ENCODE results near the gene HOXC11. TPM values are rescaled to one million over a fixed set of nuclear protein-coding genes. Genes with fewer than 3 reads are reported as not detected.
A peak's percentile ranks its signal among the peaks of the same experiment; 100 is the strongest.

Gene HOXC11
- total RNA-seq, 1 donor from 2014 or later, result not detected

DNA sequence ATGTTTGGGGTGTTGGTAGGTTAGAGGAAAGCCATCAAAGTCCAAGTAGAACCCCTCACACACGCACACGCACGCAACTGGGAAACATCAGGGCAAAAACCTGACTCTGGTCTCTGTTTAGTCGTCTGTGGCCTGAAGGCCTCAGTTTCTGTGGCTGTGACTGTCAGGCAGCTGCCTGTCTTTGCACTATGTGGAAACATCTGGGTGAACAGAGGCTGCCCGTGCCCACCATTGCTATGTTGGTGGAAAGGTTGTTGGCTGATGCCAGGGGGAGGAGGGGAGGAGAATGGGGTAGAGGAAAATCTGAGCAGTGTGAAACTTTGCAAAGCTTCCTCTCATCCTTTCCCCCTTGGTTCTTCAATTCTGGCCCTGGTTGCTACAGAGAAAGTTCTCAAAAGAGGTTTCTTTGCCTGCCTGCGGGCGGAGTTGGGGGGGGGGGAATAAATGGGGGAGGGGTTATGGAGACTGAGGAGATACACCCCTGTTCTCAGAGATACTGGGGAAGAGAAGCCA lies 19.5 kb downstream of the HOXC11 start:
- intact Hi-C loops (cut with micrococcal nuclease), result no loop called here
- ATAC-seq, result no peak
- no peak for DNase-seq

DNA sequence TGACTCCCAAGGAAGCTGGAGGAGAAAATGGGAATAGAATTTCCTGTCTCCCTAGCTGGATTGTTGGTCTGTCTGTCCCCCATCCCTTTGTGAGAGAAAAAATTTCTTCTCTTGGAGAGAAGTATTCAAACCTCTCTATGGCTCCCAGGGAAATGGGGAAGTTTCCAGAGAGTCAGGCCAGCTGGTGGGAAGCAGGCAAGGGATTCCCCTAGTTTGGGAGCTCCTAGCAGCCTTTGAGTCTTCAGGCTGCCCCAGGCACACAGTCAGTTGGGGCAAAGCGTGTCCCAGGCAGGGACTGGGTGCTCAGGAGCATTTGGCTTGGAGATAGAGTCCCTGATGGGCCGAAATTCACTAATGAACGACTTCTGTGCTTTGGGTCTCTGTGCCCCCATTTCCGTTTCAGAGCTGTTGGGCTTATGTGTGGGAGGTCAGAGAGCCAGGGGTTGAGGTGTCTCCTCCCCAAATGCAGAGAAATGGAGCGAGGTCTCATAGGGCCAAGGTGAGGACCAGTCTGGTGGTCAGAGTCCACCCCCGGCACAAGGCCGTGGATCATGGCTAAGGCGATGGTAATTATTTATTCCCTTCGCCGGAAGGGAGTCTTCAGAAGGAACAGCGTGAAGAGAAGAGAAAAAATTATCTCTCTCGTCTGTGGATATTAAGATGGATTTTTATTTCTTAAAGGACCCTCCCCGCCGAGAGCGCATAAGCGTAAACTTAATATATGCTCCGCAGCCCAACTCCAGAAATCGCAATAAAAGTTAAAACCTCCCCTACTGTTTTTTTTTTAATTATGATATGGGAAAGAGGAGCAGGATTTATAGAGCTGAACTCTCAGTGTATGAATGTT lies 20.5 kb downstream of the HOXC11 start:
- ATAC-seq, result no peak
- intact Hi-C loops (cut with micrococcal nuclease), result no loop called here
- no peak for DNase-seq

DNA sequence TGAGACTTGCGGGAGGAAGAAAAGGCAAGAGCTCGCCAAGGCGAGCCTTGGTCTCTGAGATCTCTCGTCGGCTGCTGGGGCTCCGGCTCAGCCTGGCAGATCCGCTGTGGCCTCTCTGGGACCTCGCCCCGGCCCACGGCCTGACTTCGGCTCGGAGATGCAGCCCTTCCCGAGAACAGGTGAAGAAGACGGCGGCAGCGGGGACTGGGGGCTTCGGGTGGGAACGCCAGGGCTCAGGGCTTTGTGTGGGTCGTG lies 21.0 kb downstream of the HOXC11 start:
- DNase-seq (no peak), ATAC-seq (no peak)
- intact Hi-C loops (cut with micrococcal nuclease), result no loop called here

DNA sequence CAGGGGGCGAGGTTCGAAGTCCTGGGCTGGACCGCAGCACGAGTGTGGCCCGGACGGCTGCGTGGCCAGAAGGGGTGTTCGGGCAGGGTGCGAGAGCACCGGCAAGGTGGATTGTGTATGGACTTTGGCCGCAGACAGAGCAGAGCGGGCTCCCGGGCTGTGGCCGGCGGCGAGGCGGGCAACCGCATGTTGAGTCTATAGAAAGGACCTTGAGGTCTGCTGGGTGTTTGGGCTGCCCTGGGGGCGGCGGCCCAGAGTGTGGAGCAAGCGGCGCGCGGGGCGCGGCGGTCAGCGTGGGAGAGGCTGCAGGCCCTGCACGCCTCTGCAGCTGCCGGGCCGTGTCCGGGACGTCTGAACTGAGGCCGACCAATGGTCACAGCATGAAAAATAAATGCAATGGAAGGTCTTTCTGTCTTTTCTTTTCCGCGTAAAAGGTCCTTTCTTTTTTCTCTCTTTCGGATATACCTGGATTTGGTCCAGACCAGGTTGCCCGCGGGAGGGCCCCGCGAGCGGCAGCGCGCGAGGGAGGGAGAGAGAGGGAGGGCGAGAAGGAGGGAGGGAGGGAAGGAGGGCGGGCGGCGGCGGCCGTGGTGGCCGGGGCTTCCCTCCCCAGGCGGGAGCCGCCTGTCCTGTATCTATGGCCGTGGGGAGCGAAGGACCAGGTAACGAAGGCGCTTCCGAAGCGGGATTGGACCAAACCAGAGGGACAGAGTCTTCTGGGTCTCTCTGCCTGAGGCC lies 21.5 kb downstream of the HOXC11 start:
- ATAC-seq (no peak), DNase-seq (no peak)
- intact Hi-C loops (cut with micrococcal nuclease), result no loop called here

DNA sequence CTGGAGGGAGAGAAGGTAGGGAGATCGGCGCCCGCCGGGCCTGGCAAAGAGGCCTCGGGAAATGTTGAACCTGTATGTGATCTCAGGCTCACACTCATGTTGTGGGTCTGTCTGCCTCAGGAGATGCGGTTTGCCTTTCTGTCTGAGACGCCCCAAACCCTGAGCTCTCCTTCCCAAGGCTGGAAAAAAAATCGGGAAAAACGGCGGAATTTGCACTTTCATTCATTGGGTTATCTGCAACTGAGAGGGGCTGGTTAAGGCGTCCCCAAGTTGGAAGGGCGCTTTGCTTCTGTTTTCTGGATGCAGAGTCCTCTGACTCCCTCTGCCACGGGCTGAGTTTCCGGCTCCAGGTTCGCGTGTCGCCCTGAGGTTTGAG lies 22.1 kb downstream of the HOXC11 start:
- DNase-seq (no peak), ATAC-seq (no peak)
- intact Hi-C loops (cut with micrococcal nuclease), result no loop called here

DNA sequence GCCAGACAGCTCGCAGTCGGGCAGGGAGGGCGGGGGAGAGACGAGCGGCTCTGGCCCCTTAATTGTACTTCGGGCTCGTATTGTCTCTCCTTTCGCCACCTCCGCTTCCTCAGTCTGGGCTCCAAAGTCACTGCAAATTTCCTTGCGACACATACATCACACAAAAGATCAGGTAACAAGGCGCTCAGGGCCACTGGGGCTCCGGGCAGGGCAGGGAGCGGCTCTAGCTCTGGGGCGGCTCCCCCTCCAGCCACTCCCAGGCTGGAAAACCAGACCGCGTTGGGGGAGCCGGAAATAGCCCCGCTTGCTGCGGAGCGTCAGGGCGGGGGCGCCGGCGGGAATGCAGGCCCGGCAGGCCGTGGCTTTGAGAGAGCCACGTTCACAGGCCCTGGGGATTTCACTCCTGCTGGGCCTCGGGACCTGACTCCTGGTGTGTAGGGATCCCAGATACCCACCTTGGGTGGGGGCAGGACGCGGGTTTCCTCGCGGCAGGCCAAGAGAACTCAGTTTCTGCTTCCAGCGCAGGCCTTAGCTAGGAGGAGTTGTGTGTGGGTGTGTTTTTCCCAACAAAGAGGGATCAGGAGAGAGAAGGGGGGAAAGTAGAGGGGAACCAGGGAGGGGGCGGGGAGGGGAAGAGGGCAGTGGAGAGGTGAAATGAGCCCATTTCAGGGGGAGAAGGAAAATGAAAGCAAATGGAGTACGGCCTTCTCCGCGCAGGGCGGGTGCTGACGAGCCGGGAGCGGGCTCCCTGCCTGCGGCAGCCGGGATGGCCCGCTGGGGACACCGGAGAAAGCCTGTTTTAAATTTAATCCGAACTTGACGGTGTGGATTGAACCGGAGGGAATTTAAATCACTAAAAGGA lies 22.7 kb downstream of the HOXC11 start:
- intact Hi-C loops (cut with micrococcal nuclease), result no loop called here
- DNase-seq, result no peak

DNA sequence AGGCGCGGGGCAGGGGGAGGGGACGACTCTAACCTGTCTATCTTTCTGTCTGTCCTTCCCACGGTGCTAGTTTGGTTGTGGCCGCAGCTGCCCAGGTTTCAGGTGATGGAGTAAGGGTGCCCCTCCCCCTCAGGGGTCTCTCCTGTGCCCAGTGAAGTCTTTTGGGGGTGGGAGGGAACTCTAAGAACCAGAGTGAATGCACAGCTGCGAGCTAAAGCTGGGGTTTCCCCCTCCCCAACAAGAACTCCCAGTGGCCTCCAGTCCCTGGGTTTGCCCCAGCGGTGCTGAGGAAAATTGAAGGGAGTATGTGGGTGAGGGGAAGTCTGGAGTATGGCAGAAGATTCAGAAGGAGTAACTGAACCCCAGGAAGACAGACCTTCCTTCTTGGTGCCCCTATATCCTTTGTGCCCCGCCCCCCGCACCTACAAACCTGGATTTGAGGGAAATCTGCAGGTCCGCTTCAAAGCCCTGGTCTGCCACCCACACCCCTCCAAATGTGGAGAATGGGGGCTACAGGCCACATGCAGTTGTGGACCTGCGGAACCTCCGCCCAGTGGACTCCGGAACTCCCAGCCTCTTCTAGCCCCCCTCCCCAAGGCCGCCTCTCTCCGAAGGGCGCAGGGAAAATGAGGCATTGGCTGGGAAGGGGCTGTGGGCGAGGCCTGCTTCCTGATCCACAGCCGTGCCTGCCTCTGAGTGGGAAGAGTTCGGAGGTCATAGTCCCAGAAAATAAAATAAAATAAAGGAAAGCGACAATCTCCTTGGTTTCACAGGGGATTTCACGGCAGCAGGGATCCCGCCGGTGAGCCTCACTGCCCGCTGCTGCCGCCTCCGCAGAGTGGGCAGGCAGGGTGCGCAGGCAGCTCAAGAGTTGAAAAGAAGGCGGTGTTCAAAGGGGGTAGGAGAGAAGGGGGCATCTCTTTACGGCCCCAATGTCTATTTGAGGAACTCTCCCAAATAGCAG lies 23.6 kb downstream of the HOXC11 start:
- no peak for DNase-seq
- ATAC-seq, result no peak
- intact Hi-C loops (cut with micrococcal nuclease), result no loop called here

More for the DNA sequence above, 22.7 kb downstream of the HOXC11 start:
- ATAC-seq, result peak; percentile 67

DNA sequence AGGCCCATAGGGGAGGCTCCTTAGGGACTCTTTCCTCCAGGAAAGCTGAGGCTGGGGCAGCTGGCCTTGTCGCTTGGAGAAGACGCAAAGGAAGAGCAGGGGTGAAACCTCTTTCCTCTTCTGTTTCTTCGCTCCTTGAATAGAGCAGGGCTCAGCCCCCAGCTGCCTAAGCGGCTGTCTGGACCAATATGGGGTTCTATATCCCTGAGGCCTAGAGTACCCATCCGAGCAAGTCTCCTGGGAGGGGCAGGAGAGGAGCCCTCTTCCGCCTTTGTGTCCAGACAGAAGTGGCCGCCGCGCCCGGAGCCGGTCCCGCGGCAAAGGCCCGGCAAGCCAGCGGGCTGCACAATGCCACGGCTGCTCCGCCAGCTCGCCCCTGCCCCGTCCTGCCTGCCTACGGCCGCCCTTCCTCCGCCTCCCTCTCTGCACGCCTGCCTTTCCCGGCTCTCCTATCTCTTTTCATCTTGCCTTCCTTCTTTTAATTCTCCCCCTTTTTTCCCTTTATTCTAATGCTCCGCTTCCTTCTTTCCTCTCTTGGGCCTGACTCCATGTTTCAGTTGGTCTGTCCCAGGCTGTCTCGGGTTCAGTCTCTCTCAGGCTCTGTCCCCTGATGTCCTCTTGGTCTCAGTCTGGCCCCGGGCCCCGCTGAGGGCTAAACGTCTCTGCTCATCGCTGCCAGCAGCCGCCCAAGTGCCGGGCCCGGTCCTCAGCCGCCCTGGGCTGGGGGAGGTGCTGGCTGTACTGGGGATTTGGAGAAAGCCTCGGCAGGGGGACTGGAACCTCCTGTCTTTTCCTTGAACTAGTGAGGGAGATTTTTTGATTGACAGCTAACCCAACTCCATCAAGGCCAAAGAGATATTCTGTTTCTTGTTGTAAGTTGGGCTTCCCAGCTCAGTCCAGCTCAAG lies 24.5 kb downstream of the HOXC11 start:
- ATAC-seq, result no peak
- intact Hi-C loops (cut with micrococcal nuclease), result no loop called here
- no peak for DNase-seq

DNA sequence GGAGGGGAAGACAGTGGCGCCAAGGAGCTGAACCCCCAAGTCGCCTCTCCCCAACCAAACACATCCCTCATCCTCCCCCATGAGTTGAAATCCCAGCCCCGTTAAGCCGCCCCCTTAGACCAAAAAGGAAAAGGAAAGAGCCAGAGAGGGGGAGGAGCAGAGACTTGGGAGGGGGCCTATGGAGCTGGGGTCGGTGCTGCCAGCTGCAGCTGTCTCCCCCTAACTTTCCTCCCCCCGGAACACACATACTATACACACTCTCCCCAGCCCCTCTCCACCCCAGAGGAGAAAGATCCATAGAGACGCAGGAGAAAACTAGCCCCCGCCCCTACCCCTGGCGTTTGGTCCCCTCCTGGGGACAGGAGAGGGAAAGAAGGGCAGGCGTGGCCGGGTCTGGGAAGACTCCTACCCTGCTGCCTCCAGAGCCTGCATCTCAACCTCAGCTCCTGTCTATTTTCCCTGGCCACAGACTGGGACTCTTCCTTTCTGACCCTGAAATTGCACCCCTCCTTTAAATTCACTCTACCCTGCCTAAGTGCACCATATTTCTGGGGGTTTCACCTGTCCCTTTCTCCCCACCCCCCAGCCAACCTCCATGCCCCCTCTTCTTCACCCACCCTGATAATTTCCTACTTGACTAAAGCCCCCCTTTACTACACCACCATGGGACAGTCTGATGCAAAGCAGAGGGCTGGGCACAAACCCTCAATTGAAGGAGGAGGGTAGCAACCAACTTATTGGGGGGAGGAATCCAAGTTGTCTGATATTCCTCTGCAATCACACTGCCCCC lies 25.4 kb downstream of the HOXC11 start:
- no peak for ATAC-seq
- intact Hi-C loops (cut with micrococcal nuclease), result no loop called here
- peak; percentile 11 for DNase-seq

DNA sequence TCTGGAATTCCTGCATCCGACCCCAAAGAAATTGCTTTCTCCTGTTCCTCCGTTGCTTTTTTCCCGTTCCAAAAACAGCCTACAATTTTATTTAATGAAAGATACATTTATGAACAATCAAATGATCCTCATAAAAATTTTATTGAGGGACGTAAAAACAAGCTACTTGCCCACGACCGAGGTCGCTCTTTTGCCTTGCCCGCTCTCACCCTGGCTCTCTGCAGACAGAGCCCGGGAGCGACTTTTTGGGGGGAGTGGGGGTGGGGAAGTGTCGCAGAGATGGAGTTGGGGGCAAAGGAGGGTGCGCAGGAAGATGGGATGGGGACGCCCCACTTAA lies 25.9 kb downstream of the HOXC11 start:
- ATAC-seq (no peak), DNase-seq (no peak)
- intact Hi-C loops (cut with micrococcal nuclease), result no loop called here

DNA sequence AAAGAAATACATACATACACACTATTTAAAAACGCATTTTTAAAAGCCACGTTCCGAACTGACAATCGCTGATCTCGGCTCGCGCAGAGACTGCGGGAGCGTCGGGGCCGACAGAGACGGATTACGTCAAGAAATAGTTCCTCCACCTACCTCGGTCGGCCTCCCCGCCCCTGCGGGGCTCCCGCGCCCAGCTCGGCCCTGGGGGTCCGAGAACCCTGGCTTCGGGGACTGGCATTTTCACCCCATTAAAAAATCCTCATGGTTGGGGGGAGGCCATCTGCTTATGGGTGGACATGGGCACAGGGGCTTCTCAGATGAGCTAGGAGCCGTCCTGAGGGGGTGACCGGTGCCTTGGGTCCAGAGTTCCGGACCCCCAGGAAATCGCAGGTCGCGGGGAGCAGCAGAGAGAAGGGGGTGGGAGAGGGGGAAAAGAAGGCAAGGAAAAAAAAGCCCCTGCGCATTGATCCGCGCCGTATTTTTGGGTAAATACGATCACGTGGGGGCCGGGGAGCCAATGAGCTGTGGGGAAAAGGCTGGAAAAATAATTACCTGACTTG lies 26.7 kb downstream of the HOXC11 start:
- DNase-seq (no peak), ATAC-seq (no peak)
- intact Hi-C loops (cut with micrococcal nuclease), result no loop called here

DNA sequence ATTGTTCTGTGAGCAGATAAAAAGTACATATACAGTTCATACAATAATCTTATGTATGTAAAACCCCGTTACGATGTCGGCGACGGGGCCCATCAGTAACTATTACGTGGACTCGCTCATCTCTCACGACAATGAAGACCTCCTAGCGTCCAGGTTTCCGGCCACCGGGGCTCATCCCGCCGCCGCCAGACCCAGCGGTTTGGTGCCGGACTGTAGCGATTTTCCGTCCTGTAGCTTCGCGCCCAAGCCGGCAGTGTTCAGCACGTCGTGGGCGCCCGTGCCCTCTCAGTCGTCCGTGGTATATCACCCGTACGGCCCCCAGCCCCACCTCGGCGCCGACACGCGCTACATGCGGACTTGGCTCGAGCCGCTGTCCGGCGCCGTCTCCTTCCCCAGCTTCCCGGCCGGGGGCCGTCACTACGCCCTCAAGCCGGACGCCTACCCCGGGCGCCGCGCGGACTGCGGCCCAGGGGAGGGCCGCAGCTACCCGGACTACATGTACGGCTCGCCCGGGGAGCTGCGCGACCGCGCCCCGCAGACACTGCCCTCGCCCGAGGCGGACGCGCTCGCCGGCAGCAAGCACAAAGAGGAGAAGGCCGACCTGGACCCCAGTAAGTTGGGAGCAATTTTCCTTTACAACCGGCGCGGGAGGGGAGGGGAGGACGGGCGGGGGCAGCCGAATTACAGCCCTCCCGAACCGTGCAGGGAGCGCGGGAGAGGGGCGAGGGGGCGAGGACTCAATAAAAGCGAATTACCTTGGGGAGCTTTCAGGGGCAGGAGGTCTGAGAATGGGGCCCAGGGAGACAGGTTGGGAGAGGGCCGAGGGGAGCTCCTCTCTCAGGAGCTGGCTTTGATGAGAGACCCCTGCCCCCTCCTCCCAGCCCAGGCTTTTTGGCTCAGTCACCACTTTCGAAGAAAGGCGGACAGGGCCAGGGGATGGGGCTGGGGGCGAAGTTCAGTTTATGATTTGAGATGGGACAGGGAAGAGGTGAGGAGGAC lies 27.5 kb downstream of the HOXC11 start, which contains the start of gene HOXC9:
HOXC9 (plus strand) TSS at position 46 of the 999 bp plus-strand sequence; CDS start at position 74, 28 bp downstream.
- ATAC-seq, result no peak
- intact Hi-C loops (cut with micrococcal nuclease), result no loop called here

DNA sequence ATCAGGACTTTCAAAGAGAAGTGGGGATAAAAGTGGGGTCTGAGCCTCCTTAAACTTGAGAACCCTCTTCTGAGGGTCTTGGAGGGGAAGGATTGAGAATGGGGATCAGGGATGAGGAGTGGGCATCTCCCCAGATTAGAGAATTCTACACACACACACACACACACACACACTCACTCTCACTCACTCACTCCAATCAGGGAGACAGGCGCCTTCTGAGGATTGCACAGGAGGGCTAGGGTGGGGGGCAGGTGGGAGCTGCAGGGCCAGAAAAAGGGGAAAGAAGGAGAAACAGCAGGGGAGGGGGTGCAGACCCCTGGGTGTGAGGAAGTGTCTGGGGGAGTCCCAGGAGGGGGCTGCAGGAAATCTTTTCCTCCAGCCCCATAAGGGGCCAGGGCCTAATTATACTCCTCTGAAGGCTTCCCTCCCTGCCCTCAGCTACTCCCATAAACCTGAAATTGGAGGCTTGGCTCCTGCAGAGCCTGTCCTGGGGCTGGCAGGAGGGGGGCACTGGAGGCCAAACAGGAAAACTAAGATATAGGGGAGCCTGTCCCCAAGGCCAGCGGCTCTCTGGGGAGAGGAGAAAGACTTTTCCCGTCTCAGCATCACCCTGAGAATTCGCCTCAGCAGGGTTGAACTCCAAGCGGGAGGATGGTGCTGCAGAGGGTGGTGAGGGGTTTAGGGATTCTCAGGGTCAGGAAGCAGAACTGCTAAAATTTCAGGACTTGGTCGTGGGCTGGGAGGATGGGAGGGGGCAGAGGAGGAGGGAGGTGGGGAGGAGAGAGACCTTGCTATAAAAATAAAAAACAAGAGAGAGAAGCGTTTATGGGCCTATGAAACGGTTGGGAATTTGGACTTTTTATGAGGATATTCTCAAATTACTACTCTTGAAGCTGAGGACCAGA lies 28.6 kb downstream of the HOXC11 start:
- ATAC-seq, result no peak

More for the DNA sequence above, 27.5 kb downstream of the HOXC11 start, which contains the start of gene HOXC9:
- no peak for DNase-seq

DNA sequence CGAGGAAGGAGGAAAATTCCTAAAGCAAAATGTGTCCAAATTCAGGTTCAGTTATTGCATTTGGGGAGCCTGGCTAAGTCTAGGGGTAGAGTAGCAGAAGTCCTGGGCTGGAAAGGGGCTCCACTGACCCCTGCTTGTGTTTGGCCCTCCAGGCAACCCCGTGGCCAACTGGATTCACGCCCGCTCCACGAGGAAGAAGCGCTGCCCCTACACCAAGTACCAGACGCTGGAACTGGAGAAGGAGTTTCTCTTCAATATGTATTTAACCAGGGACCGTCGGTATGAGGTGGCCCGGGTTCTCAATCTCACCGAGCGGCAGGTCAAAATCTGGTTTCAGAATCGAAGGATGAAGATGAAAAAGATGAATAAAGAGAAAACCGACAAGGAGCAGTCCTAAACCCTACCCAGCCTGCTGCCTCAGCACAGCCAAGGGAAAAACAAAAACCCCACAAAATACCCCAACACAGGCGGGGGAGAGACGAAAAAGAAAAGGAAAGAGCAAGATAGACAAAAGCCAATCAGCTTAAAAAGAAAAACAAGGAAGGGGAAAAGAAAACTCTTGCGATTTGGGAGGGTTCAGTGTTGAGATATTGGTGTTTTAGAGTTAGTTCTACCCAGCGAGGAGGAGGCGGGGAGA lies 29.5 kb downstream of the HOXC11 start:
- intact Hi-C loops (cut with micrococcal nuclease), result no loop called here
- no peak for ATAC-seq
- no peak for DNase-seq

More for the DNA sequence above, 28.6 kb downstream of the HOXC11 start:
- DNase-seq, result no peak
- intact Hi-C loops (cut with micrococcal nuclease), result no loop called here
